IPS DF 4.7 (cell line): ENCODE results near the gene NAALAD2.
"Not testable (repeated sequence)": the region's sequence is repeated elsewhere in the genome, so short reads cannot be mapped to it uniquely, and the experiment has no call there.

ENCODE experiments used
- DNase-seq: peaks from one replicate; pipeline ENCODE4 v3.0.0-alpha.2; 2013; ENCODE audit warnings: low spot score; ENCODE audit errors: extremely low read depth

The NAALAD2 gene

GRCh38 chr11:90192869-90193582 lies 58.6 kb downstream of the NAALAD2 start:
- no peak for DNase-seq

- no peak for DNase-seq
These were observed 62.9 kb downstream of the NAALAD2 start for GRCh38 chr11:90197377-90197776.

- DNase-seq, result no peak
These were observed 67.9 kb downstream of the NAALAD2 start for GRCh38 chr11:90202342-90202741.

- DNase-seq, result no peak
These were observed 69.9 kb downstream of the NAALAD2 start for GRCh38 chr11:90204407-90204806.

- peak; percentile 25 for DNase-seq
These were observed 70.6 kb downstream of the NAALAD2 start for GRCh38 chr11:90204832-90205646.

- DNase-seq, result not testable (repeated sequence)
These were observed 73.5 kb downstream of the NAALAD2 start for GRCh38 chr11:90207992-90208391.

- no peak for DNase-seq
These were observed 74.4 kb downstream of the NAALAD2 start for GRCh38 chr11:90208857-90209256.

- DNase-seq, result no peak
These were observed 78.9 kb downstream of the NAALAD2 start for GRCh38 chr11:90213322-90213721.

- DNase-seq, result no peak
These were observed 82.1 kb downstream of the NAALAD2 start for GRCh38 chr11:90216611-90217010.

GRCh38 chr11:90218606-90219005 lies 84.1 kb downstream of the NAALAD2 start:
- no peak for DNase-seq

GRCh38 chr11:90219438-90219837 lies 85.0 kb downstream of the NAALAD2 start:
- no peak for DNase-seq

- DNase-seq, result no peak
These were observed 85.9 kb downstream of the NAALAD2 start for GRCh38 chr11:90220391-90220790.

GRCh38 chr11:90221803-90222458 lies 87.5 kb downstream of the NAALAD2 start:
- no peak for DNase-seq

- DNase-seq, result peak; percentile 41
These were observed 88.2 kb downstream of the NAALAD2 start, which contains the start of gene CHORDC1 for GRCh38 chr11:90222459-90223247. TSS of gene CHORDC1 (minus strand) at chr11:90223049. CDS start at chr11:90222954, 95 bp downstream.

- no peak for DNase-seq
These were observed 88.8 kb downstream of the NAALAD2 start for GRCh38 chr11:90223248-90223585.

- DNase-seq, result no peak
These were observed 93.6 kb downstream of the NAALAD2 start for GRCh38 chr11:90228056-90228455.

- DNase-seq, result no peak
These were observed 95.3 kb downstream of the NAALAD2 start for GRCh38 chr11:90229791-90230190.

GRCh38 chr11:90234977-90235376 lies 100.5 kb downstream of the NAALAD2 start:
- no peak for DNase-seq

GRCh38 chr11:90235526-90235925 lies 101.1 kb downstream of the NAALAD2 start:
- DNase-seq, result no peak

GRCh38 chr11:90237004-90237403 lies 102.5 kb downstream of the NAALAD2 start:
- no peak for DNase-seq

GRCh38 chr11:90239967-90240636 lies 105.6 kb downstream of the NAALAD2 start:
- not testable (repeated sequence) for DNase-seq
